HepG2 (cell line): Measurements from ENCODE around the gene TXNDC11. TPM values are rescaled to one million over a fixed set of nuclear protein-coding genes. Genes with fewer than 3 reads are reported as not detected.
A peak's percentile ranks its signal among the peaks of the same experiment; 100 is the strongest.

Experiments
- AGO1 ChIP-seq: fragments of 200-400 bp; formaldehyde crosslinking; IDR thresholded peaks from 2 replicates; pipeline ENCODE4 v1.6.1; 2017; ENCODE audit warnings: mild to moderate bottlenecking, low read depth, low read length, moderate library complexity; ENCODE audit not compliant: poor library complexity, severe bottlenecking
- ATF7-NPFF ChIP-seq: sonication (generic); formaldehyde crosslinking; IDR thresholded peaks from 2 replicates; pipeline ENCODE4 v1.8.1; 2023; ENCODE audit warnings: mild to moderate bottlenecking, low read depth, missing genetic modification reagents, moderate library complexity
- BCL6 ChIP-seq: IDR thresholded peaks from 2 replicates; pipeline ENCODE4 v1.6.1; 2016; ENCODE audit warnings: missing genetic modification reagents, missing compliant biosample characterization
- BHLHE40 ChIP-seq: IDR thresholded peaks from 2 replicates; pipeline ENCODE4 v1.6.1; 2011; ENCODE audit warnings: low read length, improper control_type of control experiment
- BORCS8-MEF2B ChIP-seq: sonication (generic); formaldehyde crosslinking; IDR thresholded peaks from 2 replicates; pipeline ENCODE4 v1.8.0; 2022; ENCODE audit warnings: mild to moderate bottlenecking, missing genetic modification reagents
- CERS6 ChIP-seq: sonication (generic); formaldehyde crosslinking; IDR thresholded peaks from 2 replicates; pipeline ENCODE4 v1.5.0; 2020; ENCODE audit warnings: missing genetic modification reagents
- EEA1 ChIP-seq: sonication (generic); formaldehyde crosslinking; IDR thresholded peaks from 2 replicates; pipeline ENCODE4 v1.5.1; 2020; ENCODE audit warnings: mild to moderate bottlenecking, missing genetic modification reagents, borderline replicate concordance
- FOXO1 ChIP-seq: sonication (generic); formaldehyde crosslinking; IDR thresholded peaks from 2 replicates; pipeline ENCODE4 v1.4.0; 2020; ENCODE audit warnings: missing genetic modification reagents
- KMT2A ChIP-seq: sonication (generic); formaldehyde crosslinking; IDR thresholded peaks from 2 replicates; pipeline ENCODE4 v1.4.0; 2020; ENCODE audit warnings: missing genetic modification reagents
- MED1 ChIP-seq: sonication (generic); formaldehyde crosslinking; IDR thresholded peaks from 2 replicates; pipeline ENCODE4 v1.4.0; 2020; ENCODE audit warnings: missing genetic modification reagents
- MIXL1 ChIP-seq: IDR thresholded peaks from 2 replicates; pipeline ENCODE4 v1.6.1; 2016
- POGZ ChIP-seq: sonication (generic); formaldehyde crosslinking; IDR thresholded peaks from 2 replicates; pipeline ENCODE4 v1.4.0; 2020; ENCODE audit warnings: mild to moderate bottlenecking, missing genetic modification reagents
- SETDB1 ChIP-seq: sonication (generic); formaldehyde crosslinking; IDR thresholded peaks from 2 replicates; pipeline ENCODE4 v1.5.1; 2020; ENCODE audit warnings: missing genetic modification reagents, mild to moderate bottlenecking, borderline replicate concordance
- SIN3B ChIP-seq: fragments of 150-350 bp; IDR thresholded peaks from 2 replicates; pipeline ENCODE4 v1.6.1; 2014; ENCODE audit warnings: low read length
- SRSF1 ChIP-seq: fragments of 200-400 bp; formaldehyde crosslinking; optimal IDR thresholded peaks from 2 replicates; pipeline ENCODE3; 2017; ENCODE audit warnings: mild to moderate bottlenecking, low read depth, low read length, moderate library complexity
- SRSF4 ChIP-seq: fragments of 200-400 bp; formaldehyde crosslinking; IDR thresholded peaks from one replicate; pipeline ENCODE4 v1.6.1; 2018; ENCODE audit warnings: mild to moderate bottlenecking, low read depth, low read length, moderate library complexity; ENCODE audit not compliant: poor library complexity, severe bottlenecking
- TBX3 ChIP-seq: fragments of 450-650 bp; IDR thresholded peaks from 2 replicates; pipeline ENCODE4 v1.6.1; 2017; ENCODE audit warnings: antibody characterized with exemption, mild to moderate bottlenecking, inconsistent platforms, borderline replicate concordance
- YEATS2 ChIP-seq: sonication (generic); formaldehyde crosslinking; IDR thresholded peaks from 2 replicates; pipeline ENCODE4 v1.4.0; 2020; ENCODE audit warnings: missing genetic modification reagents, borderline replicate concordance
- ZNF577 ChIP-seq: sonication (generic); formaldehyde crosslinking; IDR thresholded peaks from 2 replicates; pipeline ENCODE4 v1.4.0; 2020; ENCODE audit warnings: mild to moderate bottlenecking, low read depth, missing genetic modification reagents, borderline replicate concordance
- ZNF83 ChIP-seq: sonication (generic); formaldehyde crosslinking; IDR thresholded peaks from 2 replicates; pipeline ENCODE4 v1.4.0; 2020; ENCODE audit warnings: missing genetic modification reagents, mild to moderate bottlenecking, borderline replicate concordance
- ZNF883 ChIP-seq: sonication (generic); formaldehyde crosslinking; IDR thresholded peaks from 2 replicates; pipeline ENCODE4 v1.5.1; 2020; ENCODE audit warnings: mild to moderate bottlenecking, missing genetic modification reagents; ENCODE audit errors: not compliant biosample characterization
- ZSCAN22 ChIP-seq: sonication (generic); formaldehyde crosslinking; IDR thresholded peaks from 2 replicates; pipeline ENCODE4 v1.4.0; 2020; ENCODE audit warnings: mild to moderate bottlenecking, missing genetic modification reagents
- polyA plus RNA-seq, 8 experiments: library from polyadenylated mRNA; depleted of rRNA in 3 of 8; stranded (reverse) in 7 of 8; unstranded in 1 of 8; fragments of >200 nt; fragmentation: Illumina TruSeq in 4 of 8; extraction: Trizol in 4 of 8; gene quantifications; 2 replicates each; pipeline versions ENCODE4 v1.2.1 to v1.2.3, GENCODE V29; 2011 to 2016; ENCODE audit warnings: low read depth in 4 of 8, missing spikeins in 1 of 8, mixed read lengths in 1 of 8; ENCODE audit not compliant: insufficient read depth in 1 of 8
- total RNA-seq, 5 experiments: library from RNA; depleted of rRNA; stranded (reverse); fragments of >200 nt; fragmentation: Illumina TruSeq; extraction: Trizol; gene quantifications; 2 replicates each; pipeline ENCODE4 v1.2.3, GENCODE V29; 2016; ENCODE audit warnings: low read depth in 1 of 5
- TF ChIP-seq, protein P1 (sequence below): sonication (generic); formaldehyde crosslinking; IDR thresholded peaks from 2 replicates; pipeline ENCODE4 v1.4.0; 2020; ENCODE audit warnings: missing genetic modification reagents, borderline replicate concordance
- TF ChIP-seq, protein P2 (sequence below): sonication (generic); formaldehyde crosslinking; IDR thresholded peaks from 2 replicates; pipeline ENCODE4 v1.4.0; 2020; ENCODE audit warnings: missing genetic modification reagents, borderline replicate concordance

TXNDC11 gene
- total and polyA plus RNA-seq, 2 of the 13 experiments (the other 11 are each of a cell fraction or from before 2014, with no cell fraction given): 74.9 to 123 TPM

DNA sequence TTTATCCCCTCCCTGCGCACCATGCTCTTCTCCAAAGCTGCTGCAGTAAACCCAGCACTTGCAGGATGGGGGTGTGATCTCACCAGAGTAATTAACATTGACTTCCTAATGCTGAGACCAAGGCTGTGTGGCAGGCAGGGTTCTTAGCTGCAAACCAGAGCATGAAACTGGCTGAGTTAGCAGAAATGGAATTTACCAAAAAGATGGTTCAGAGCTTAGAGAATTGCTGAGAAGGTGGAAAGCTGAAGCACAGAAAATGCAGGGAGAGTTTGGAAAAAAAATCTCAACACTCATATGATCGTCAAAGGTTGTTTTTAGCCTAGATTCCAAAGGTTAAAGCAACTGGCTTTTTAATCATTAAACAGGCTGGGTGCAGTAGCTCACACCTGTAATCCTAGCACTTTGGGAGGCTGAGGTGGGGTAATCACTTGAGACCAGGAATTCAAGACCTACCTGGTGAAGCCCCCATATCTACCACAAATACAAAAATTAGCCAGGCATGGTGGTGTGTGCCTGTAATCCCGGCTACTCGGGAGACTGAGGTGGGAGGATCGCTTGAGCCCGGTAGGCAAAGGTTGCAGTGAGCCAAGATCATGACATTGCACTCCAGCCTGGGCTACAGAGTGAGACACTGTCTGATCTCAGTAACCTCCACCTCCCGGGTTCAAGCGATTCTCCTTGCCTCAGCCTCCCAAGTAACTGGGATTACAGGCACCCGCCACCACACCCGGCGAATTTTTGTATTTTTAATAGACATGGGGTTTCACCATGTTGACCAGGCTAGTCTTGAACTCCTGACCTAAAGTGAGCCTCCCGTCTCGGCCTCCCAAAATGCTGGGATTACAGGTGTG, 6.0 kb upstream of the TXNDC11 start (continued):
- 0 out of 2 replicates have a peak, but pooled peaks have one; percentile 62 for TF ChIP-seq ZNF83 (CRISPR knock-in tag)
- no peak for TF ChIP-seq CERS6 (CRISPR knock-in tag)
- TF ChIP-seq MED1 (CRISPR knock-in tag): peak; percentile 89
- no peak for TF ChIP-seq AGO1
- peak; percentile 17; the same call in 1 of the 2 replicates for TF ChIP-seq YEATS2
- peak; percentile 38; the same call in 1 of the 2 replicates for TF ChIP-seq KMT2A
- TF ChIP-seq FOXO1 (CRISPR knock-in tag): peak; percentile 54; the same call in 1 of the 2 replicates
- TF ChIP-seq ZSCAN22 (CRISPR knock-in tag): no peak
- TF ChIP-seq SIN3B: no peak
- TF ChIP-seq BCL6 (CRISPR knock-in tag): peak; percentile 35; the same call in 1 of the 2 replicates
- TF ChIP-seq BHLHE40: no peak
- TF ChIP-seq EEA1 (CRISPR knock-in tag): no peak
- no peak for TF ChIP-seq POGZ
- TF ChIP-seq MIXL1 (CRISPR knock-in tag): peak; percentile 95
- TF ChIP-seq, protein P1, sequence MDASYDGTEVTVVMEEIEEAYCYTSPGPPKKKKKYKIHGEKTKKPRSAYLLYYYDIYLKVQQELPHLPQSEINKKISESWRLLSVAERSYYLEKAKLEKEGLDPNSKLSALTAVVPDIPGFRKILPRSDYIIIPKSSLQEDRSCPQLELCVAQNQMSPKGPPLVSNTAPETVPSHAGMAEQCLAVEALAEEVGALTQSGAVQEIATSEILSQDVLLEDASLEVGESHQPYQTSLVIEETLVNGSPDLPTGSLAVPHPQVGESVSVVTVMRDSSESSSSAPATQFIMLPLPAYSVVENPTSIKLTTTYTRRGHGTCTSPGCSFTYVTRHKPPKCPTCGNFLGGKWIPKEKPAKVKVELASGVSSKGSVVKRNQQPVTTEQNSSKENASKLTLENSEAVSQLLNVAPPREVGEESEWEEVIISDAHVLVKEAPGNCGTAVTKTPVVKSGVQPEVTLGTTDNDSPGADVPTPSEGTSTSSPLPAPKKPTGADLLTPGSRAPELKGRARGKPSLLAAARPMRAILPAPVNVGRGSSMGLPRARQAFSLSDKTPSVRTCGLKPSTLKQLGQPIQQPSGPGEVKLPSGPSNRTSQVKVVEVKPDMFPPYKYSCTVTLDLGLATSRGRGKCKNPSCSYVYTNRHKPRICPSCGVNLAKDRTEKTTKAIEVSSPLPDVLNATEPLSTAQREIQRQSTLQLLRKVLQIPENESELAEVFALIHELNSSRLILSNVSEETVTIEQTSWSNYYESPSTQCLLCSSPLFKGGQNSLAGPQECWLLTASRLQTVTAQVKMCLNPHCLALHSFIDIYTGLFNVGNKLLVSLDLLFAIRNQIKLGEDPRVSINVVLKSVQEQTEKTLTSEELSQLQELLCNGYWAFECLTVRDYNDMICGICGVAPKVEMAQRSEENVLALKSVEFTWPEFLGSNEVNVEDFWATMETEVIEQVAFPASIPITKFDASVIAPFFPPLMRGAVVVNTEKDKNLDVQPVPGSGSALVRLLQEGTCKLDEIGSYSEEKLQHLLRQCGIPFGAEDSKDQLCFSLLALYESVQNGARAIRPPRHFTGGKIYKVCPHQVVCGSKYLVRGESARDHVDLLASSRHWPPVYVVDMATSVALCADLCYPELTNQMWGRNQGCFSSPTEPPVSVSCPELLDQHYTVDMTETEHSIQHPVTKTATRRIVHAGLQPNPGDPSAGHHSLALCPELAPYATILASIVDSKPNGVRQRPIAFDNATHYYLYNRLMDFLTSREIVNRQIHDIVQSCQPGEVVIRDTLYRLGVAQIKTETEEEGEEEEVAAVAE (CRISPR knock-in tag): peak; percentile 11; the same call in 1 of the 2 replicates
- peak; percentile 41; the same call in 1 of the 2 replicates for TF ChIP-seq ATF7-NPFF
- no peak for TF ChIP-seq ZNF883
- TF ChIP-seq ZNF577 (CRISPR knock-in tag): no peak
- no peak for TF ChIP-seq SRSF1
- no peak for TF ChIP-seq SRSF4
- peak; percentile 82; the same call in 1 of the 2 replicates for TF ChIP-seq TBX3
- no peak for TF ChIP-seq BORCS8-MEF2B (CRISPR knock-in tag)
- no peak for TF ChIP-seq SETDB1 (CRISPR knock-in tag)
- TF ChIP-seq, protein P2, sequence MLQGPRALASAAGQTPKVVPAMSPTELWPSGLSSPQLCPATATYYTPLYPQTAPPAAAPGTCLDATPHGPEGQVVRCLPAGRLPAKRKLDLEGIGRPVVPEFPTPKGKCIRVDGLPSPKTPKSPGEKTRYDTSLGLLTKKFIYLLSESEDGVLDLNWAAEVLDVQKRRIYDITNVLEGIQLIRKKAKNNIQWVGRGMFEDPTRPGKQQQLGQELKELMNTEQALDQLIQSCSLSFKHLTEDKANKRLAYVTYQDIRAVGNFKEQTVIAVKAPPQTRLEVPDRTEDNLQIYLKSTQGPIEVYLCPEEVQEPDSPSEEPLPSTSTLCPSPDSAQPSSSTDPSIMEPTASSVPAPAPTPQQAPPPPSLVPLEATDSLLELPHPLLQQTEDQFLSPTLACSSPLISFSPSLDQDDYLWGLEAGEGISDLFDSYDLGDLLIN (CRISPR knock-in tag): no peak
